Omental fat pad (tissue), 4 donors: ENCODE results near the gene DEK. TPM values are rescaled to one million over a fixed set of nuclear protein-coding genes. Genes with fewer than 3 reads are reported as not detected.
"Not testable (repeated sequence)": the region's sequence is repeated elsewhere in the genome, so short reads cannot be mapped to it uniquely, and the experiment has no call there.

Experiments used
- ATAC-seq: fragments of 150-250 bp; one replicate; pipeline ENCODE4 v1.9.1; 2016; ENCODE audit warnings: mild to moderate bottlenecking, moderate library complexity; ENCODE audit not compliant: low FRiP score
- DNase-seq: peaks from one replicate; pipeline ENCODE4 v3.0.0-alpha.2; 2019; ENCODE audit warnings: low spot score
- CTCF ChIP-seq, 3 donors: fragments of 450-650 bp; IDR thresholded peaks; one replicate each; pipeline ENCODE4 v1.5.1; 2016 to 2017; ENCODE audit warnings: antibody characterized with exemption in 3 of 3, mild to moderate bottlenecking in 3 of 3, moderate library complexity in 2 of 3
- total RNA-seq, 4 donors: library from RNA; depleted of rRNA; stranded (reverse); fragments of >200 nt; gene quantifications; one replicate each; pipeline ENCODE4 v1.1.0, GENCODE V29; 2016

Gene DEK
- 100 to 1,000 TPM in 2 of 4 donors, 10 to 100 TPM in 2; 68.1 to 106 (median 91.6) TPM for total RNA-seq

GRCh38 chr6:18264219-18264922 lies at the start of gene DEK:
Gene DEK (minus strand): TSS chr6:18264530. CDS start chr6:18263987, 543 bp downstream.
- DNase-seq: peak; percentile 62
- no peak for TF ChIP-seq CTCF (IDR thresholded peaks at IDR 0.05)
- ATAC-seq: peak; percentile 93

- ATAC-seq (no peak), DNase-seq (no peak)
- no peak for TF ChIP-seq CTCF (IDR thresholded peaks at IDR 0.05)
Measured at GRCh38 chr6:18312368-18312767, 48.0 kb upstream of the DEK start.

- not testable (repeated sequence) for DNase-seq, ATAC-seq
Measured at GRCh38 chr6:18310010-18310409, 45.7 kb upstream of the DEK start.

GRCh38 chr6:18309046-18309445 lies 44.7 kb upstream of the DEK start:
- no peak for DNase-seq
- no peak for ATAC-seq
- TF ChIP-seq CTCF (IDR thresholded peaks at IDR 0.05): no peak

- DNase-seq (no peak), ATAC-seq (no peak)
- no peak for TF ChIP-seq CTCF (IDR thresholded peaks at IDR 0.05)
Measured at GRCh38 chr6:18308070-18308735, 43.9 kb upstream of the DEK start.

- TF ChIP-seq CTCF (IDR thresholded peaks at IDR 0.05): no peak
- ATAC-seq: no peak
- no peak for DNase-seq
Measured at GRCh38 chr6:18306977-18307376, 42.6 kb upstream of the DEK start.

GRCh38 chr6:18302561-18303439 lies 38.5 kb upstream of the DEK start:
- DNase-seq (no peak), ATAC-seq (no peak)
- TF ChIP-seq CTCF (IDR thresholded peaks at IDR 0.05): no peak
